HCT116 (cell line): ENCODE results near the gene MCC. TPM values are rescaled to one million over a fixed set of nuclear protein-coding genes. Genes with fewer than 3 reads are reported as not detected.

ENCODE experiments used
- ATAC-seq: fragments of 200-7000 bp; cut with Tn5 transposase; 2 replicates; pipeline ENCODE4 v1.9.1; 2020; ENCODE audit warnings: mild to moderate bottlenecking, moderate library complexity
- BruUV-seq: library from RNA; stranded (reverse); fragments of 400-500 nt; replicated peaks from 2 replicates; lab custom pipeline; 2021; lab: Mats Ljungman, UMichigan
- CTCF ChIA-PET: fragments of 300-600 bp; sonication (Branson Sonifier 250); formaldehyde crosslinking; loops from one replicate; lab custom pipeline; 2021; ENCODE audit warnings: antibody characterized with exemption; lab: Charles Lee
- POLR2A ChIA-PET: fragments of 300-600, 350-600 bp; sonication (Branson Sonifier 250); formaldehyde crosslinking; loops from one replicate; lab custom pipeline; 2021; ENCODE audit warnings: antibody characterized with exemption; lab: Charles Lee
- RAD21 ChIA-PET, 2 experiments: fragments of 300-600 bp; sonication (Branson Sonifier 250); formaldehyde crosslinking; loops; one replicate each; lab custom pipeline; 2023; ENCODE audit warnings: low total read pairs in 2 of 2; ENCODE audit not compliant: uncharacterized antibody in 2 of 2, unreplicated experiment in 2 of 2, low non-redundant PET in 1 of 2; lab: Charles Lee
- DNase-seq: peaks from one replicate; pipeline ENCODE4 v3.0.0-alpha.2; 2010; ENCODE audit warnings: low read depth, low spot score
- H2AFZ ChIP-seq: fragments of 200-600 bp; shearing (Covaris generic), sonication (generic); 2 replicates; pipeline ENCODE4 v1.6.1; 2017; ENCODE audit warnings: low read depth, mixed run types, mixed read lengths, antibody characterized with exemption, low read length; ENCODE audit not compliant: poor library complexity, severe bottlenecking
- H3K27ac ChIP-seq: 2 replicates; pipeline ENCODE4 v1.5.1; 2012; ENCODE audit warnings: low read depth, low read length
- H3K27me3 ChIP-seq: fragments of 200-600 bp; sonication (generic); 2 replicates; pipeline ENCODE4 v1.6.1; 2016; ENCODE audit warnings: mixed run types, low read length, mixed read lengths; ENCODE audit not compliant: insufficient read depth
- H3K36me3 ChIP-seq, 2 experiments: fragments of 200-500 bp in 1 of 2; fragments of 200-600 bp in 1 of 2; sonication (Bioruptor generic) in 1 of 2; sonication (generic) in 1 of 2; 2 replicates each; pipeline versions ENCODE4 v1.5.1 to v1.6.1; 2014 to 2016; ENCODE audit warnings: low read length in 2 of 2, inconsistent platforms in 1 of 2, mixed read lengths in 1 of 2, mixed run types in 1 of 2; ENCODE audit not compliant: insufficient read depth in 2 of 2, control insufficient read depth in 1 of 2
- H3K4me1 ChIP-seq, 2 experiments: fragments of 200-600 bp in 1 of 2; sonication (generic) in 1 of 2; 2 replicates each; pipeline versions ENCODE4 v1.5.1 to v1.6.1; 2012 to 2017; ENCODE audit warnings: low read length in 2 of 2, inconsistent platforms in 1 of 2, mild to moderate bottlenecking in 1 of 2, mixed read lengths in 1 of 2, mixed run types in 1 of 2, moderate library complexity in 1 of 2; ENCODE audit not compliant: insufficient read depth in 2 of 2, control insufficient read depth in 1 of 2
- H3K4me2 ChIP-seq: fragments of 200-600 bp; sonication (generic); 2 replicates; pipeline ENCODE4 v1.6.1; 2017; ENCODE audit warnings: mixed run types, low read length, mixed read lengths
- H3K4me3 ChIP-seq, 2 experiments: fragments of 200-600 bp in 1 of 2; sonication (generic) in 1 of 2; replicated peaks in 1 of 2; 2 replicates each; pipeline ENCODE4 v1.5.1; 2011 to 2016; ENCODE audit warnings: low read length in 2 of 2, control low read depth in 1 of 2, low read depth in 1 of 2, mild to moderate bottlenecking in 1 of 2, mixed read lengths in 1 of 2, mixed run types in 1 of 2
- H3K79me2 ChIP-seq: fragments of 200-600 bp; sonication (generic); 2 replicates; pipeline ENCODE4 v1.6.1; 2017; ENCODE audit warnings: mild to moderate bottlenecking, mixed run types, low read length, moderate library complexity, mixed read lengths; ENCODE audit not compliant: insufficient read depth
- H3K9ac ChIP-seq: fragments of 200-600 bp; sonication (generic); 2 replicates; pipeline ENCODE4 v1.6.1; 2016; ENCODE audit warnings: low read length, mixed read lengths
- H3K9me2 ChIP-seq: fragments of 200-600 bp; sonication (generic), shearing (Covaris generic); 2 replicates; pipeline ENCODE4 v1.6.1; 2017; ENCODE audit warnings: mixed run types, mild to moderate bottlenecking, moderate library complexity; ENCODE audit not compliant: insufficient read depth
- H3K9me3 ChIP-seq, 2 experiments: fragments of 200-500 bp in 1 of 2; fragments of 200-600 bp in 1 of 2; sonication (Bioruptor generic) in 1 of 2; sonication (generic) in 1 of 2; 2 replicates each; pipeline ENCODE4 v1.6.1; 2014 to 2017; ENCODE audit warnings: low read length in 2 of 2, mixed read lengths in 2 of 2, inconsistent platforms in 1 of 2, low read depth in 1 of 2, mild to moderate bottlenecking in 1 of 2, mixed run types in 1 of 2, moderate library complexity in 1 of 2; ENCODE audit not compliant: control insufficient read depth in 1 of 2, insufficient read depth in 1 of 2
- H4K20me1 ChIP-seq: fragments of 200-600 bp; sonication (generic), shearing (Covaris generic); 2 replicates; pipeline ENCODE4 v1.6.1; 2017; ENCODE audit warnings: mixed run types, mild to moderate bottlenecking, moderate library complexity; ENCODE audit not compliant: insufficient read depth
- ATF3 ChIP-seq: IDR thresholded peaks from 2 replicates; pipeline ENCODE4 v1.6.1; 2012
- CBX3 ChIP-seq: IDR thresholded peaks from 2 replicates; pipeline ENCODE4 v1.6.1; 2012; ENCODE audit warnings: low read depth
- CEBPB ChIP-seq: IDR thresholded peaks from 2 replicates; pipeline ENCODE4 v1.6.1; 2012; ENCODE audit warnings: low read depth
- CTCF ChIP-seq, 3 experiments: fragments of 200-600 bp in 1 of 3; sonication (generic) in 1 of 3; IDR thresholded peaks in 2 of 3; conservative IDR thresholded peaks in 1 of 3; 2 replicates each; pipeline ENCODE4 v1.5.1; 2012 to 2017; ENCODE audit warnings: low read depth in 2 of 3, low read length in 2 of 3, antibody characterized with exemption in 1 of 3, borderline replicate concordance in 1 of 3, control low read depth in 1 of 3, mild to moderate bottlenecking in 1 of 3, mixed read lengths in 1 of 3, mixed run types in 1 of 3, moderate library complexity in 1 of 3; ENCODE audit not compliant: insufficient read depth in 1 of 3
- EGR1 ChIP-seq: IDR thresholded peaks from 2 replicates; pipeline ENCODE4 v1.6.1; 2012; ENCODE audit warnings: low read depth
- EZH2 ChIP-seq: fragments of 200-600 bp; sonication (generic); IDR thresholded peaks from 2 replicates; pipeline ENCODE4 v1.6.1; 2017; ENCODE audit warnings: antibody characterized with exemption, mixed run types
- EZH2phosphoT487 ChIP-seq: fragments of 200-600 bp; IDR thresholded peaks from 2 replicates; pipeline ENCODE4 v1.6.1; 2018; ENCODE audit warnings: antibody characterized with exemption, borderline replicate concordance
- JUND ChIP-seq: IDR thresholded peaks from 2 replicates; pipeline ENCODE4 v1.6.1; 2012
- POLR2A ChIP-seq: IDR thresholded peaks from 2 replicates; pipeline ENCODE4 v1.7.0; 2011; ENCODE audit warnings: borderline replicate concordance; ENCODE audit not compliant: insufficient read depth, insufficient read length; ENCODE audit errors: extremely low read depth
- RAD21 ChIP-seq: IDR thresholded peaks from 2 replicates; pipeline ENCODE4 v1.6.1; 2012; ENCODE audit warnings: low read depth, mild to moderate bottlenecking
- SIN3A ChIP-seq: IDR thresholded peaks from 2 replicates; pipeline ENCODE4 v1.6.1; 2012; ENCODE audit warnings: low read depth
- SP1 ChIP-seq: IDR thresholded peaks from 2 replicates; pipeline ENCODE4 v1.6.1; 2012; ENCODE audit warnings: low read depth
- SRF ChIP-seq: IDR thresholded peaks from 2 replicates; pipeline ENCODE4 v1.6.1; 2012; ENCODE audit warnings: low read depth
- TCF7L2 ChIP-seq: IDR thresholded peaks from 2 replicates; pipeline ENCODE4 v1.7.0; 2011; ENCODE audit warnings: borderline replicate concordance, inconsistent platforms; ENCODE audit not compliant: insufficient read depth, insufficient read length; ENCODE audit errors: extremely low read depth
- YY1 ChIP-seq: IDR thresholded peaks from 2 replicates; pipeline ENCODE4 v1.6.1; 2011; ENCODE audit warnings: low read length, low read depth, moderate library complexity, mild to moderate bottlenecking; ENCODE audit not compliant: insufficient replicate concordance; ENCODE audit errors: extremely low read depth
- ZBTB33 ChIP-seq: IDR thresholded peaks from 2 replicates; pipeline ENCODE4 v1.6.1; 2011; ENCODE audit warnings: mild to moderate bottlenecking, low read length, moderate library complexity; ENCODE audit not compliant: insufficient replicate concordance; ENCODE audit errors: extremely low read depth
- ZFX ChIP-seq: fragments of 450-650 bp; IDR thresholded peaks from 2 replicates; pipeline ENCODE4 v1.6.1; 2017
- intact Hi-C: fragments of 100-400 bp; cut with micrococcal nuclease; formaldehyde crosslinking; loops from 2 replicates; pipeline ENCODE4 v1.10.0; 2022
- total RNA-seq: library from RNA; stranded (reverse); gene quantifications from one replicate; pipeline ENCODE4 v1.2.1, GENCODE V29; 2021; ENCODE audit not compliant: unreplicated experiment
- TF ChIP-seq, protein P1 (sequence below): IDR thresholded peaks from 2 replicates; pipeline ENCODE4 v1.6.1; 2012; ENCODE audit warnings: low read depth

MCC gene
- total RNA-seq, 1 experiment from 2014 or later = 20.1 TPM

GRCh38 chr5:113223315-113223714 is 264.9 kb downstream of the MCC start:
- RAD21 ChIA-PET = no interaction called here
- H3K4me2 ChIP-seq = no peak overlapping the region
- peaks cover 8 to 9% of the 10 kb centered on the region in 2 experiments; a peak in 3 of 4 replicates for H3K4me1 ChIP-seq
- CTCF ChIA-PET = no interaction called here
- H3K27ac ChIP-seq = no peak overlapping the region
- no peaks in the 10 kb centered on the region for H3K27me3 ChIP-seq
- H3K9ac ChIP-seq = no peak overlapping the region
- ATAC-seq = no peak
- intact Hi-C loops = no loop called here
- H4K20me1 ChIP-seq = no peaks in the 10 kb centered on the region
- no peaks in the 10 kb centered on the region for H3K9me2 ChIP-seq
- no peaks in the 10 kb centered on the region for H3K79me2 ChIP-seq
- H2AFZ ChIP-seq = no peak overlapping the region
- no peaks in the 10 kb centered on the region for H3K36me3 ChIP-seq
- H3K9me3 ChIP-seq = no peaks in the 10 kb centered on the region
- no peak overlapping the region for H3K4me3 ChIP-seq
- POLR2A ChIA-PET = no interaction called here
- no peak for DNase-seq
- BruUV-seq = no TSS peak
- TF ChIP-seq ATF3 (no peak), RAD21 (no peak), POLR2A (no peak), CEBPB (no peak), YY1 (no peak), EZH2phosphoT487 (no peak), ZBTB33 (no peak), SRF (no peak), SP1 (no peak), EZH2 (no peak), JUND (no peak), TCF7L2 (no peak), CTCF (IDR thresholded peaks at IDR 0.05 in 2 of 3, conservative IDR thresholded peaks at IDR 0.05 in 1 of 3; ENCODE audit: borderline replicate concordance in 1 of 3, insufficient read depth in 1 of 3, low read depth in 2 of 3, low read length in 2 of 3) (no peak), EGR1 (no peak), CBX3 (no peak), SIN3A (no peak), ZFX (no peak)
- TF ChIP-seq, protein P1, sequence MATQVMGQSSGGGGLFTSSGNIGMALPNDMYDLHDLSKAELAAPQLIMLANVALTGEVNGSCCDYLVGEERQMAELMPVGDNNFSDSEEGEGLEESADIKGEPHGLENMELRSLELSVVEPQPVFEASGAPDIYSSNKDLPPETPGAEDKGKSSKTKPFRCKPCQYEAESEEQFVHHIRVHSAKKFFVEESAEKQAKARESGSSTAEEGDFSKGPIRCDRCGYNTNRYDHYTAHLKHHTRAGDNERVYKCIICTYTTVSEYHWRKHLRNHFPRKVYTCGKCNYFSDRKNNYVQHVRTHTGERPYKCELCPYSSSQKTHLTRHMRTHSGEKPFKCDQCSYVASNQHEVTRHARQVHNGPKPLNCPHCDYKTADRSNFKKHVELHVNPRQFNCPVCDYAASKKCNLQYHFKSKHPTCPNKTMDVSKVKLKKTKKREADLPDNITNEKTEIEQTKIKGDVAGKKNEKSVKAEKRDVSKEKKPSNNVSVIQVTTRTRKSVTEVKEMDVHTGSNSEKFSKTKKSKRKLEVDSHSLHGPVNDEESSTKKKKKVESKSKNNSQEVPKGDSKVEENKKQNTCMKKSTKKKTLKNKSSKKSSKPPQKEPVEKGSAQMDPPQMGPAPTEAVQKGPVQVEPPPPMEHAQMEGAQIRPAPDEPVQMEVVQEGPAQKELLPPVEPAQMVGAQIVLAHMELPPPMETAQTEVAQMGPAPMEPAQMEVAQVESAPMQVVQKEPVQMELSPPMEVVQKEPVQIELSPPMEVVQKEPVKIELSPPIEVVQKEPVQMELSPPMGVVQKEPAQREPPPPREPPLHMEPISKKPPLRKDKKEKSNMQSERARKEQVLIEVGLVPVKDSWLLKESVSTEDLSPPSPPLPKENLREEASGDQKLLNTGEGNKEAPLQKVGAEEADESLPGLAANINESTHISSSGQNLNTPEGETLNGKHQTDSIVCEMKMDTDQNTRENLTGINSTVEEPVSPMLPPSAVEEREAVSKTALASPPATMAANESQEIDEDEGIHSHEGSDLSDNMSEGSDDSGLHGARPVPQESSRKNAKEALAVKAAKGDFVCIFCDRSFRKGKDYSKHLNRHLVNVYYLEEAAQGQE = no peak
